Measurements from ENCODE around the gene TXNIP.
"Not testable (repeated sequence)": the region's sequence is repeated elsewhere in the genome, so short reads cannot be mapped to it uniquely, and the experiment has no call there.

TXNIP gene

DNA sequence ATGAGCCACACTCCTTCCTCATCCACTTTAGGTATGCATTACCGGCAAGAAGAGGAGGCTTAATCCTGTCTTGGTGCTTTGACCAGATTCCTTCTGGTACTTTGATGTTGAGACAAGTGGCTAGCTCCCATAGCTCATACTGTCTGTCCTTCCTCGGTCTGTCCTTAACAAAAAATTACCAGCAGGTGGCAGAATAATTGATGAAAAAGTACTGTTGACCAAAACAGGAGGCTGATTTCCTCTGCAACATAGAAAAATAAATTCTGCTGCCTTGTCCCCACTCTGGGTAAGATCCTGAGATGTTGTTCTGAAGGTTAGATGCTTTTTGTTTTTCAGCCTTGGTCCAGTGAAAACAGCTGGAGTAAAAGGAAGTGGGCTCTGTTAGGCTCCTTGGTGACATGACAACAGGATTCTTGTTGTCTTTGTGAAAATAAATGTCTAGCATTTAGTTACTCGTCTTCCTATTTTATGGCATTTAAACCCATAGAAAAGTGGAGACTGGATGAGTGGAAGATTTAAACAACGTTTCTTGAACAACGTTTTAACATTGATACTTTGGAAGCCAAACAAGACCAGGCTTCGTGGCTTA, 36.3 kb upstream of the TXNIP start:
- DNase-seq (ENCODE audit: extremely low spot score): peak; percentile 45
- ChIA-PET CTCF (interaction anchor here (0.8 to 8.7 kb wide), 15 partner anchors 11 to 187 kb away, joined by 3 to 63 read pairs (median 7); partner anchors contain the start of genes ANKRD34A, HJV, LIX1L and NUDT17), POLR2A (interaction anchor here (0.7 kb wide), 1 partner anchor 174 kb away, joined by 4 read pairs; the partner anchor contains the start of gene PIAS3)
- TF ChIP-seq, protein P1, sequence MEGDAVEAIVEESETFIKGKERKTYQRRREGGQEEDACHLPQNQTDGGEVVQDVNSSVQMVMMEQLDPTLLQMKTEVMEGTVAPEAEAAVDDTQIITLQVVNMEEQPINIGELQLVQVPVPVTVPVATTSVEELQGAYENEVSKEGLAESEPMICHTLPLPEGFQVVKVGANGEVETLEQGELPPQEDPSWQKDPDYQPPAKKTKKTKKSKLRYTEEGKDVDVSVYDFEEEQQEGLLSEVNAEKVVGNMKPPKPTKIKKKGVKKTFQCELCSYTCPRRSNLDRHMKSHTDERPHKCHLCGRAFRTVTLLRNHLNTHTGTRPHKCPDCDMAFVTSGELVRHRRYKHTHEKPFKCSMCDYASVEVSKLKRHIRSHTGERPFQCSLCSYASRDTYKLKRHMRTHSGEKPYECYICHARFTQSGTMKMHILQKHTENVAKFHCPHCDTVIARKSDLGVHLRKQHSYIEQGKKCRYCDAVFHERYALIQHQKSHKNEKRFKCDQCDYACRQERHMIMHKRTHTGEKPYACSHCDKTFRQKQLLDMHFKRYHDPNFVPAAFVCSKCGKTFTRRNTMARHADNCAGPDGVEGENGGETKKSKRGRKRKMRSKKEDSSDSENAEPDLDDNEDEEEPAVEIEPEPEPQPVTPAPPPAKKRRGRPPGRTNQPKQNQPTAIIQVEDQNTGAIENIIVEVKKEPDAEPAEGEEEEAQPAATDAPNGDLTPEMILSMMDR (IDR thresholded peaks at IDR 0.05; ENCODE audit: control extremely low read depth, extremely low read depth, low read depth, missing control alignments): peak; percentile 47

DNA sequence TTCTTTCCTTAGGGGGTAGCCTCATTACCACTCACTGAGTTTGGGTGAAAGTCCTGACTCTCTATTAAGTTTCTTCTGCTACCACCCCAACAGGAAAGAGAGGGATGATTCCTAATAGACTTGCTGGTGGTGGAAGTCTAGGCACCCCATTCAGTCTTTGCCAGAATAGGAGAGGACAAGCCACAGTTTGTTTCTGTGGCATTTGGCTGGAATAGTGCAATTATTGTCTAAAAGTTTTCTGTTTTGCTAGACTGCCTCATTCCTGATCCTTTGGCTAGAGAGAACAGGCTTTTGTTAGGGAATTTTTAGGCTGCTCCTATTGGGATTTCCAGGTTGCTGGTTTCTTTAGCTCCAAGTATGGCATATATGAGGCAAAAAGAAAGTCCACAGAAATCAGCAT, 35.1 kb upstream of the TXNIP start:
- ChIA-PET POLR2A (interaction anchor here (0.5 kb wide), 1 partner anchor 20 kb away, joined by 3 read pairs; no protein-coding TSS in a partner anchor), CTCF (interaction anchor here (1.2 to 8.7 kb wide), 10 partner anchors 9 to 186 kb away, joined by 4 to 63 read pairs (median 10); partner anchors contain the start of genes ANKRD34A, HJV, NUDT17 and PIAS3)
- no peak for DNase-seq (ENCODE audit: extremely low spot score)
- TF ChIP-seq, protein P1 (IDR thresholded peaks at IDR 0.05; ENCODE audit: control extremely low read depth, extremely low read depth, low read depth, missing control alignments): no peak

DNA sequence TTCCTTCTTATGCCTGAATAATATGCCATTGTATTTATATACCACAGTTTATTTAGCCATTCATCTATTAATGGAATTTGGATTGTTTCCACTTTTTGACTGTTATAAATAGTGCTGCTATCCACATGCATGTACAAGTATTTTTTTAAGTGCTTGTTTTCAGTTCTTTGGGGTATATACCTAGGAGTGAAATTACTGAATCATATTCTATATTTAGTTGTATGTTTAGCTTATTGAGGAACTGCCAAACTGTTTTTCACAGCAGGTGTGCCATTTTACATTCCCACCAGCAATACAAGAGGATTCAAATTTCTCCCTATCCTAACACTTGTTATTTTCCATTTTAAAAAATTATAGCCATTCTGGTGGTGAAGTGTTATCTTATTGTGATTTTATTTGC, 32.7 kb upstream of the TXNIP start:
- CTCF ChIA-PET: no interaction called here

DNA sequence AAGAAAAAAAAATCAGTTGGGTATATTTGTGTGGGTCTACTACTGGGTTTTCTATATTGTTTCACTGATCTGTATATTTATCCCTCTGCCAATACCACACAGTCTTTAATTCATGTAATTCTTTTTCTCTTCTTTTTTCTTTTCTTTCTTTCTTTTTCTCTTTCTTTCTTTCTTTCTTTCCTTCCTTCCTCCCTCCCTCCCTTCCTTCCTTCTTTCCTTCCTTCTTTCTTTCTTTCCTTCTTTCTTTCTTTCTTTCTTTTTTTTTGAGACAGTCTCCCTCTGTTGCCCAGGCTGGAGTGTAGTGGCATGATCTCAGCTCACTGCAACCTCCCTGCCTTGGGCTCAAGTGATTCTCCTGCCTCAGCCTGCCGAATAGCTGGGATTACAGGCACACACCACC, 30.3 kb upstream of the TXNIP start:
- POLR2A ChIA-PET; DNase-seq (ENCODE audit: extremely low spot score); CTCF ChIA-PET: not testable (repeated sequence)

More for the DNA sequence above, 32.7 kb upstream of the TXNIP start:
- DNase-seq (ENCODE audit: extremely low spot score): no peak
- POLR2A ChIA-PET: no interaction called here
- TF ChIP-seq, protein P1 (IDR thresholded peaks at IDR 0.05; ENCODE audit: control extremely low read depth, extremely low read depth, low read depth, missing control alignments): no peak

DNA sequence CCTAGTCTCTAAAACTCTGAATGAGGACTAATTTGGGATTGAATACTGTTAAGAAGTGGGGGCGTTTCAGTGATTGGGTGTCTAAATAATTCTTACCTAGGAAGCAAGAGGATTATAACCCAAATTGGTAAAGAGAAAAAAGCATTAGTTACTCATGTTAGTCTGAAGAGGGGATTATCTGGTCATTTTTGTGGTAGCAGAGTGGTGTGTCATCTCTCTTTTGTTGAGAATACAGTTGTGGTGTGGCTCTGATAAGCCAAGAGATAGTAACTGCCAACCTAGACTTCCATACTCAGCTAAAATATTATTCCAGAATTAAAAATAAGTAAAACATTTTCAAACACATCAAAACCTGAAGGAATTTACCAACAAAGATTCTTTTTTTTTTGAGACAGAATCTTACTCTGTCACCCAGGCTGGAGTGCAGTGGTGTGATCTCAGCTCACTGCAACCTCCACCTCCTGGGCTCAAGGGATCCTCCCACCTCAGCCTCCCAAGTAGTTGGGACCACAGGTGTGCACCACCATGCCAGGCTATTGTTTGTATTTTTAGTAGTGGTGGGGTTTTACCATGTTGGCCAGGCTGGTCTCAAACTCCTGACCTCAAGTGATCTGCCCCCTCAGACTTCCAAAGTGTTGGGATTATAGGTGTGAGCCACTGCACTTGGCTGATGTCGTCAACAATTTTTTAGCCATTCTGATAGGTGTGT, 29.6 kb upstream of the TXNIP start:
- POLR2A ChIA-PET: not testable (repeated sequence)
- CTCF ChIA-PET: interaction anchor here (1.0 kb wide), 1 partner anchor 17 kb away, joined by 3 read pairs; no protein-coding TSS in a partner anchor

DNA sequence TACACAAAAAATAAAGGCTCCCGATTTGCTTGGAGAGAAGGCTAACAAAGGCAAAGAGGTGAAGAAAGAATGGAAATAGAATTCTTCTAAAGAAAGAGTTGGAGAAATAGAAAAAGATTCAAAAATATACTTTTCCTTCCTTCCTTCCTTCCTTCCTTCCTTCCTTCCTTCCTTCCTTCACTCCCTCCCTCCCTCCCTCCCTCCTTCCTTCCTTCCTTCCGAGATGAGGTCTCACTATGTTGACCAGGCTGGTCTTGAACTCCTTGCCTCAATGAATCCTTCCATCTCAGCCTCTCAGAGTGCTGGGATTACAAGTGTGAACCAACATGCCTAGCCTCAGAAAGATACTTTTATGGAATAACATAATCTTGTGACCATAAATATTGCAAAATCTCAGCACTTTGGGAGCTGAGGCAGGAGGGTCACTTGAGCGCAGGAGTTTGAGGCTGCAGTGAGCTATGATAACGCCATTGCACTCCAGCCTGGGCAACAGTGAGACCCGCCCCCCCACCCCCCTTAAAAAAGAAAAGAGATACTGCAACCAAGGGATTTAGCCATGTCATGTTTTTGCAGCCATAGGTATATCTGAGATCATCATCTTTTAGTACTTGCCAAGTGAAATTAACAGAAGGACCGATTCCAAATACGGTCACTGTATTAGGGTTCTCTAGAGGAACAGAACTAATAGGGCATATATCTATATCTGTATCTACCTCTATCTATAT, 26.2 kb upstream of the TXNIP start:
- POLR2A ChIA-PET: no interaction called here

More for the DNA sequence above, 29.6 kb upstream of the TXNIP start:
- DNase-seq (ENCODE audit: extremely low spot score): not testable (repeated sequence)

More for the DNA sequence above, 26.2 kb upstream of the TXNIP start:
- TF ChIP-seq, protein P1 (IDR thresholded peaks at IDR 0.05; ENCODE audit: control extremely low read depth, extremely low read depth, low read depth, missing control alignments): no peak
- DNase-seq (ENCODE audit: extremely low spot score): no peak
- CTCF ChIA-PET: interaction anchor here (1.0 to 2.9 kb wide), 8 partner anchors 9 to 177 kb away, joined by 3 to 34 read pairs (median 6); partner anchors contain the start of genes ANKRD34A, NUDT17 and POLR3GL

Data from GM10248 (cell line).